Esophagus squamous epithelium (tissue), 5 donors: ENCODE measurements around the gene CABLES1. TPM values are rescaled to one million over a fixed set of nuclear protein-coding genes. Genes with fewer than 3 reads are reported as not detected.
"Not testable (repeated sequence)": the region's sequence is repeated elsewhere in the genome, so short reads cannot be mapped to it uniquely, and the experiment has no call there.

Source experiments
- DNase-seq: peaks from one replicate; lab custom pipeline; 2025; lab: John Stamatoyannopoulos, UW
- H3K27ac ChIP-seq, 4 donors: fragments of 200-600 bp; sonication (generic); one replicate each; pipeline ENCODE4 v1.5.1; 2016 to 2019; ENCODE audit warnings: mild to moderate bottlenecking in 1 of 4
- H3K27me3 ChIP-seq, 4 donors: fragments of 200-600 bp; sonication (generic); 1 replicate in 3 of 4; 2 replicates in 1 of 4; pipeline versions ENCODE4 v1.5.1 to v1.6.0; 2017 to 2021; ENCODE audit warnings: antibody characterized with exemption in 1 of 4
- H3K36me3 ChIP-seq, 3 donors: fragments of 200-600 bp; sonication (generic); one replicate each; pipeline ENCODE4 v1.5.1; 2016 to 2019
- H3K4me1 ChIP-seq, 3 donors: fragments of 200-600 bp; sonication (generic); one replicate each; pipeline ENCODE4 v1.5.1; 2017 to 2019
- H3K4me3 ChIP-seq, 4 donors: fragments of 200-600 bp; sonication (generic); 1 replicate in 3 of 4; 2 replicates in 1 of 4; pipeline ENCODE4 v1.5.1; 2016 to 2019; ENCODE audit warnings: mild to moderate bottlenecking in 2 of 4, moderate library complexity in 1 of 4
- H3K9me3 ChIP-seq, 3 donors: fragments of 200-600 bp; sonication (generic); one replicate each; pipeline ENCODE4 v1.5.1; 2016 to 2019
- POLR2A ChIP-seq, 4 donors: fragments of 450-650 bp; IDR thresholded peaks; one replicate each; pipeline ENCODE4 v1.6.1; 2017; ENCODE audit warnings: antibody characterized with exemption in 4 of 4, mild to moderate bottlenecking in 4 of 4, moderate library complexity in 3 of 4
- WGBS, 2 donors: methylation state at CpG; one replicate each; pipeline ENCODE4 v1.1.5; 2018; 5-methylcytosine and 5-hydroxymethylcytosine counted together
- intact Hi-C: fragments of 100-400 bp; cut with DNase I; formaldehyde crosslinking; loops from one replicate; pipeline ENCODE4 v1.15.0; 2022
- total RNA-seq, 4 donors: library from RNA; depleted of rRNA; stranded (reverse); fragments of >200 nt; gene quantifications; one replicate each; pipeline ENCODE4 v1.1.0, GENCODE V29; 2016
- TF ChIP-seq, protein P1 (sequence below), 6 experiments: fragments of 450-650 bp in 4 of 6; fragments of 200-600 bp in 2 of 6; sonication (generic) in 2 of 6; IDR thresholded peaks; one replicate each; pipeline ENCODE4 v1.5.1; 2016 to 2019; ENCODE audit warnings: antibody characterized with exemption in 6 of 6, mild to moderate bottlenecking in 4 of 6, moderate library complexity in 4 of 6
- donor health status: DM: yes; HTN: yes; CAD: no.

The CABLES1 gene
- total RNA-seq, 4 donors from 2014 or later: 4.4 to 9.9 (median 8.5) TPM

DNA sequence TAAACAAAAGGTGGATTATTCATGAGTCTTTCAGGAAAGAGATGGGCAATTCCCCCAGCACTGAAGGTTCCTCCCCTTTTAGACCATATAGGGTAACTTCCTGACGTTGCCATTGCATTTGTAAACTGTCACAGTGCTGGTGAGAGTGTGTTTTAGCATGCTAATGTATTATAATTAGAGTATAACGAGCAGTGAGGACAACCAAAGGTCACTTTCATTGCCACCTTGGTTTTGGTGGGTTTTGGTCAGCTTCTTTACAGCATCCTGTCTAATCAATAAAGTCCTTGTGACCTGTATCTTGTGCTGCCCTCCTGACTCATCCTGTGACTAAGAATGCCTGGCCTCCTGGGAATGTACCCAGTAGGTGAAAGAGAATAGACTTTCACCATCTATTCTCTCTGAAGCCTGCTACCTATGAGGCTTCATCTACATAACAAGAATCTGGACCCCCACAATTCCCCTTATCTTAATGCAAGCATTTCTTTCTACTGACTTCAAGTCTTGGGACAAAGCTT is 148.7 kb downstream of the CABLES1 start:
- no peak for TF ChIP-seq POLR2A (IDR thresholded peaks at IDR 0.05)
- TF ChIP-seq, protein P1, sequence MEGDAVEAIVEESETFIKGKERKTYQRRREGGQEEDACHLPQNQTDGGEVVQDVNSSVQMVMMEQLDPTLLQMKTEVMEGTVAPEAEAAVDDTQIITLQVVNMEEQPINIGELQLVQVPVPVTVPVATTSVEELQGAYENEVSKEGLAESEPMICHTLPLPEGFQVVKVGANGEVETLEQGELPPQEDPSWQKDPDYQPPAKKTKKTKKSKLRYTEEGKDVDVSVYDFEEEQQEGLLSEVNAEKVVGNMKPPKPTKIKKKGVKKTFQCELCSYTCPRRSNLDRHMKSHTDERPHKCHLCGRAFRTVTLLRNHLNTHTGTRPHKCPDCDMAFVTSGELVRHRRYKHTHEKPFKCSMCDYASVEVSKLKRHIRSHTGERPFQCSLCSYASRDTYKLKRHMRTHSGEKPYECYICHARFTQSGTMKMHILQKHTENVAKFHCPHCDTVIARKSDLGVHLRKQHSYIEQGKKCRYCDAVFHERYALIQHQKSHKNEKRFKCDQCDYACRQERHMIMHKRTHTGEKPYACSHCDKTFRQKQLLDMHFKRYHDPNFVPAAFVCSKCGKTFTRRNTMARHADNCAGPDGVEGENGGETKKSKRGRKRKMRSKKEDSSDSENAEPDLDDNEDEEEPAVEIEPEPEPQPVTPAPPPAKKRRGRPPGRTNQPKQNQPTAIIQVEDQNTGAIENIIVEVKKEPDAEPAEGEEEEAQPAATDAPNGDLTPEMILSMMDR (IDR thresholded peaks at IDR 0.05): no peak
- WGBS, 2 donors: 52 to 59% methylated on average over 2 of the region's 2 CpGs
- no peaks in the 10 kb centered on the region for H3K36me3 ChIP-seq
- peaks cover 5 to 34% (median 21%) of the 10 kb centered on the region in 3 donors for H3K4me1 ChIP-seq
- no peak for DNase-seq
- intact Hi-C loops: no loop called here
- no peaks in the 10 kb centered on the region for H3K27me3 ChIP-seq
- H3K4me3 ChIP-seq: no peak overlapping the region
- no peaks in the 10 kb centered on the region for H3K9me3 ChIP-seq
- no peak overlapping the region for H3K27ac ChIP-seq

DNA sequence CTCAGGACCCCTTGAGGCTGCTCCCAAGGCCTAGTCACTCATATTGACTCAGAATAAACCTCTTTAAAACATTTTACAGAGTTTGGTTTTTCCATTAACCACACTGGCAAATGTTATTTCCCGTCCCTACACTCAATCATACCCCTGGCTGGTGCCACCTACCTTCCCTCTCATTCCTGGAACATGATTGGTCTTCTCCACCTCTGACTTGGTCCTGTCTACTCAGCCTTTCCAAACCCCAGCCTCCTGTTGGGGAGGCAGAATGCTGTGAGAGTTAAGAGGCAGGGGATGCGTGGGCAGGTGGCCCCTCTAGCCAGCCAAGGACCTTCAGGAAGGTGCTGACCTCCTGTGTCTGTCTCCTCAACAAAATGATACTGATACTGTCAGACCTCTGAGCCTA is 149.3 kb downstream of the CABLES1 start:
- no peak for TF ChIP-seq POLR2A (IDR thresholded peaks at IDR 0.05)
- TF ChIP-seq, protein P1 (IDR thresholded peaks at IDR 0.05): no peak
- no peaks in the 10 kb centered on the region for H3K27me3 ChIP-seq
- peaks cover 5 to 34% (median 21%) of the 10 kb centered on the region in 3 donors for H3K4me1 ChIP-seq
- no peaks in the 10 kb centered on the region for H3K9me3 ChIP-seq
- no peaks in the 10 kb centered on the region for H3K36me3 ChIP-seq
- WGBS, 2 donors: 75 to 92% methylated on average over 2 of the region's 2 CpGs
- intact Hi-C loops: no loop called here
- no peak for DNase-seq
- H3K4me3 ChIP-seq: no peak overlapping the region
- no peak overlapping the region for H3K27ac ChIP-seq

DNA sequence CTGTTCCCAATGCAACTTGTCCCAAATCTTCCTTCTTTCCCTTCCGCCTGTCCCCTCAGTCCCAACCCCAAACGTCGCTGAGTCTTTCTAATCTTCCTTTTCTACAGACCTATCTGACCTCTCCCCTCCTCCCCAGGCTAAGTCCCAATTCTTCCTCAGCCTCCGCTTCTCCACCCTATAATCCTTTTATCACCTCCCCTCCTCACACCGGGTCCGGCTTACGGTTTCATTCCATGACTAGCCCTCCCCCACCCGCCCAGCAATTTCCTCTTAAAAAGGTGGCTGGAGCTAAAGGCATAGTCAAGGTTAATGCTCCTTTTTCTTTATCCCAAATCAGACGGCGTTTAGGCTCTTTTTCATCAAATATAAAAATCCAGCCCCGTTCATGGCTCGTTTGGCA is 150.3 kb downstream of the CABLES1 start:
- H3K27me3 ChIP-seq, H3K9me3 ChIP-seq, H3K4me3 ChIP-seq, intact Hi-C loops, DNase-seq, H3K36me3 ChIP-seq, H3K27ac ChIP-seq: not testable (repeated sequence)
- peaks cover 5 to 24% (median 15%) of the 10 kb centered on the region in 3 donors for H3K4me1 ChIP-seq
- WGBS, 2 donors: 86 to 89% methylated on average over 12 of the region's 12 CpGs

DNA sequence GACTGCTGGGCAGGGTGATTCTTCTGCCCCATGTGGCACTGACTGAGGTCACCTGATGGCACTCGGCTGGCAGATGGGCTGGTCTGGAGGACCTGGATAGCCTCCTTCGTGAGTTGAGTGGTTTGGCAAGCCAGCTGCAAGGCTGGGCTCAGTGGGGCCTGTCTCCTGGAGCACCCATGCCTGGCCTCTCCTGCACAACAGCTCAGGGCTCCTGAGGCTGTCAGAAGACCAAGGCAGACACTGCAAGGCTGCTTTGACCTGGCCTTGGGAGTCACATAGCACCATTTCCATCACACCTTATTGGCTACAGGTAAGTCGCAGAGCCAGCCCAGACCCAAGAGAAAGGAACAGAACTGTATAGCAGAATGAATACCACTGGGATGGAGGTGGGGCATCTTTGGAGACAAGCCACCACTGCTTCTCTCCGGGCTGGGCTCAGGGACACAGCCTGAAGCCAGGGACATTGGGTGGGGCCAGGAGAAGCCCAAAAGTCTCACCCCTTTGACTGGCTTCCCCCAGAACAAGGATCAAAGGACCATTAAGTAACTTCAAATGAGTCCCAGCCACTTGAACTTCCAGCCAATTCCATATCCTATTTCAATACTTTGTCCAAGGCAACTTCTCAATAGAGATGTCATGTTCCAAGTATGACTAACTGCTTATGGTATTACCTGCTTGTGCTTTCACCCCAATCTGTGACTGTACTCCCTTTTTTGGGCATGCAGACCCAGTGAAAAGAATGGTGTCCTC is 156.3 kb downstream of the CABLES1 start:
- H3K27ac ChIP-seq: peak overlapping the region; percentile 17 to 63 (median 50)
- TF ChIP-seq, protein P1 (IDR thresholded peaks at IDR 0.05): no peak
- no peak for TF ChIP-seq POLR2A (IDR thresholded peaks at IDR 0.05)
- intact Hi-C loops: no loop called here
- H3K9me3 ChIP-seq: no peaks in the 10 kb centered on the region
- H3K4me3 ChIP-seq: no peak overlapping the region
- DNase-seq: no peak
- 25 to 38% methylated on average over 1 to 3 of the region's 4 CpGs for WGBS, 2 donors
- no peaks in the 10 kb centered on the region for H3K27me3 ChIP-seq
- peaks cover 0 to 21% (median 10%) of the 10 kb centered on the region in 3 donors for H3K4me1 ChIP-seq
- H3K36me3 ChIP-seq: no peaks in the 10 kb centered on the region

DNA sequence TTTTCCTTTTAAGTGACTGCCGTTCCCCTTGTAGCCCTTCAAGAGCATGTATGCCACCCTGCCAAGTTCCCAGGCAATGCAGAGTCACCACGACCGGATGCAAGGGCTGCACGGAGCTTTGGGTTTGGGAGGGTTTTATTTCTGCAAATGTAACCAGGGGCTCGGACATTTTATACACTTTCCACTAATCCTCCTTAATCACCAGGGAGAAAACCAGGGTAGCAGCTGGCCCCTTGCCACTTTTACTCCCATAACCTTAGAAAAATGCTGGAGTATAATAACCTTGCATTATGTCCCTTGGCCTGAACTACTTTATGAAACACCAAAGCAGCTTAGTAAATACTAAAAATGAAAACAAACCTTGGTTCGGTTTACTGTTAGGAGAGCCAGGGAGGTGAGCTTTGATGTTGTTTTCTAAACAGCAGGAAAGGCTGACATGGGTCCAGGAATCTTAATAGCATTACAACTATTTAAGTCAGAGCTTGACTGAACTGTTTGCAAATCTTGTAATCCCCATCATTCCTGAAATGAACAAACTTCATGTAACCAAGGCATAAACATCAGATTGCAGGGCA is 165.0 kb downstream of the CABLES1 start:
- no peaks in the 10 kb centered on the region for H3K9me3 ChIP-seq
- intact Hi-C loops: no loop called here
- peaks cover 0 to 23% (median 6%) of the 10 kb centered on the region in 3 donors for H3K4me1 ChIP-seq
- DNase-seq: no peak
- H3K36me3 ChIP-seq: peaks cover 0 to 12% (median 0%) of the 10 kb centered on the region in 3 donors
- H3K27me3 ChIP-seq: no peaks in the 10 kb centered on the region
- TF ChIP-seq, protein P1 (IDR thresholded peaks at IDR 0.05): no peak
- no peak for TF ChIP-seq POLR2A (IDR thresholded peaks at IDR 0.05)
- WGBS, 2 donors: 48 to 59% methylated on average over 6 of the region's 6 CpGs
- H3K27ac ChIP-seq: peak overlapping the region in 2 of 4 donors; percentile 26 to 52
- no peak overlapping the region for H3K4me3 ChIP-seq
